Memory B cell (primary cell): ENCODE results near the gene PLXNB2.

Experiments
- ATAC-seq: fragments of 150-1000 bp; cut with Tn5 transposase; 2 replicates; pipeline ENCODE4 v1.10.0; 2021; ENCODE audit warnings: low read depth, mild to moderate bottlenecking, moderate library complexity
- DNase-seq, 2 donors: peaks; one replicate each; pipeline ENCODE4 v3.0.0; 2022; ENCODE audit warnings: low spot score in 2 of 2
- H3K27ac Mint-ChIP-seq: one replicate; pipeline ENCODE4 v1.8.0; 2022; ENCODE audit warnings: mild to moderate bottlenecking, moderate library complexity, mixed read lengths
- H3K27me3 Mint-ChIP-seq: one replicate; pipeline ENCODE4 v1.8.0; 2022; ENCODE audit warnings: mixed read lengths
- H3K36me3 Mint-ChIP-seq: one replicate; pipeline ENCODE4 v1.8.0; 2022; ENCODE audit warnings: mild to moderate bottlenecking, mixed read lengths
- H3K4me1 Mint-ChIP-seq: one replicate; pipeline ENCODE4 v1.8.0; 2022; ENCODE audit warnings: mixed read lengths
- H3K4me3 Mint-ChIP-seq: one replicate; pipeline ENCODE4 v1.8.0; 2022; ENCODE audit warnings: mild to moderate bottlenecking, moderate library complexity, mixed read lengths
- H3K9me3 Mint-ChIP-seq: one replicate; pipeline ENCODE4 v1.8.0; 2022; ENCODE audit warnings: mixed read lengths

Gene PLXNB2

DNA sequence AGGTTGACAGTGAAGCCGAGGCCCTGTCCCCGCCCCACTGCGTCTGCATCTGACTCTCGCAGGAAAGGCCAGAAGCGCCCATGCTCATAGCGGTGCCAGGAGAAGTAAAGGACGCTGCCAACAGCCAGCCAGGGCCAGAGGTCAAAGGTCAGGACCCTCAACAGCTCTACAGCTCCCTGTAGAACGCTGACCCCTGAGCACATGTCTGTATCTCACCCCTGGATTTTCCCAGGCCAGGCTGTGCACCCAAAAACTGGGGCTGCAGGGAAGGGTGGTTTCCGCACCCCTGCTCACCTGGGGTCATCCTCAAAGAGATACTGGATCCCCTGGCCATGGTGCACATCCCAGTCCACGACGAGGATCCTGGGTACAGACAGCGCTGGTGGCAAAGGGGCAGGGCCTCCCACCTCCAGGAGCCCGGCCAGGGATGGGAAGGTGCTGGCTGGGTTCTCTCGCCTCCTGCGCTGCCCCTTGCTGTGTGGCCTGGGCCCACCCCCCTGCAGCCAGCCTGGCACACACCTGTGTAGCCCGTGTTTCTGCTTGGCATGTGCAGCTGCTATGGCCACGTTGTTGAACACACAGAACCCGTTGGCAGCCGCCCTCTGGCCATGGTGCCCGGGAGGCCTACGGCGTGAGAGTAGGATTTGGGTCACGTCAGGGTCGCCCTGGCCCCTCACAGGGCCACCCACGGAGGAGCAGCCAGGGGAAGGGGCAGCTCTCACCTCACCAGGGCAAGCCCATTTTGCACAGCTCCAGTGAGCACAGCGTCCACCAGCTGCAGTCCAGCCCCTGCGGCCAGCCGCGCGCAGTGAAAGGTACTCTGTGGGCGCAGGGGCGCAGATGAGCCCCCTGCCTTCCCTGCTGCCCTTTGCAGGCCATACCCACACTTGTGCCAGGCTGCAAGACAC, 57.9 kb downstream of the PLXNB2 start:
- Mint-ChIP-seq H3K9me3 (no peaks in the 10 kb centered on the region), H3K36me3 (peaks cover 3% of the 10 kb centered on the region), H3K27me3 (no peaks in the 10 kb centered on the region), H3K27ac (peak overlapping the region; percentile 35), H3K4me3 (peak overlapping the region; percentile 80), H3K4me1 (peaks cover 14% of the 10 kb centered on the region)
- ATAC-seq (no peak), DNase-seq (no peak)

DNA sequence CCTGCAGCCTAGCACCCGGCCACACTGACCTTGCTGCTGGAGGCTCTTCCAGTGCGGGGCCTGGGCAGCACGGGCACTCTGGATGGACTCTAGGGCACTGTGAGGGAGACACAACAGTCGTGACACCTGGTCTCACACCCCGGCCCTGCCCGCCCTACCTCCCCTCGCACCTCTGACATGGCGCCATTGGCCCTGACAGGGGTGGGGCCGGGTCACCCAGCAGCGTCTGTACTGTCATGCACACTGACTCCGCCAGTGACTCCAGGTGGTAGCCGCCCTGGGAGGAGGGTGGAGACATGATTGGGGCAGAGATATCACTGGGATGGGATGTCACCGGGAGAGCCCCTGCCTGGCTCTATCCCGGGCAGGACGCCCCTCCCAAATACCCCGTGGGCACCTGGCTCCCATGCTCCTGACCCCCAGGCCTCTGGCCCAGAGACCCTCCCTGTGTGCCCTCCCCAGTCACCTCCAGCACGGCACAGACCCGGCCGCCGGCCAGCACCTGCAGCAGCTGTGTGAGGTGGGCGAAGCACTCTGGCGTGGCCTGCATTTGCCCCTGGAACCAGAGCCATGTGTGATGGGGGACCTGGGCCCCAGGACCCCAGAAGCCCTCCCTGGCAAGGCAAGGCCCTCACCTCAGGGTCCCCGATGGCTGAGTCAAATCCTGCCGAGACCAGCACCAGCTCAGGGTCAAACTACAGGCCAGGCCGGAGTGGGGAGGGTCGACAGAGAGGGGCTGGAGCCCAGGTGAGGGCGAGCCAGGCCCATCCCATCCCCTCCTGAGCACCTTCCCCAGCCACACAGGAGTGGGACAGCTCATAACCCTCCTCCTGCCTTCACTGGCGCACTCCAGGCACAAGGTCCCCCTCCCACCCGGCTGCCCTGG, 59.0 kb downstream of the PLXNB2 start:
- Mint-ChIP-seq H3K4me1 (peaks cover 17% of the 10 kb centered on the region), H3K27me3 (no peaks in the 10 kb centered on the region), H3K9me3 (no peaks in the 10 kb centered on the region), H3K4me3 (peak overlapping the region; percentile 18), H3K36me3 (peaks cover 3% of the 10 kb centered on the region), H3K27ac (peak overlapping the region; percentile 85)
- no peak for DNase-seq
- no peak for ATAC-seq

DNA sequence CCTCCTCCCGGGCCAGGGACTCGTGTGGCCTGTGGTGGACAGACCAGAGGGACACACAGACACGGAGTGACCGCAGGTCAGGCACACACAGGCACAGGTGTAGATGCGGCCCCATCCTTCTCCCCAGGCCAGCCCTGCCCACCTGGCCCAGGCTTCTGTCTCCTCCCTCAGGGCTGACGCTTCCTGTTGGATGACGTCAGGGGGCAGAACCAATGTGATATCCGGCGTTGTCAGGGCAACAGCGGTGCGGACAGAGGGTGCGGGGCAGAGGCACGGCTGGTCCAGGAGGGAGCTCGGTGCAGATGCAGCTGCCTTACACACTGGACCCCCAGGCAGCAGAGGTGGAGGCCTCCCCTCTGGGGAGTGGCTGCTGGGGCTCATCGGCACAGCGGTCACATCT, 59.7 kb downstream of the PLXNB2 start:
- ATAC-seq (peak; percentile 50), DNase-seq (peak; percentile 63 to 71)
- Mint-ChIP-seq H3K9me3 (no peaks in the 10 kb centered on the region), H3K27ac (peak overlapping the region; percentile 85), H3K36me3 (peaks cover 3% of the 10 kb centered on the region), H3K4me1 (peaks cover 19% of the 10 kb centered on the region), H3K27me3 (no peaks in the 10 kb centered on the region), H3K4me3 (peak overlapping the region; percentile 18)

GRCh38 chr22:50246242-50247175, 60.9 kb downstream of the PLXNB2 start:
- DNase-seq: no peak
- Mint-ChIP-seq H3K36me3 (peaks cover 3% of the 10 kb centered on the region), H3K4me3 (peak overlapping the region; percentile 98), H3K4me1 (peaks cover 24% of the 10 kb centered on the region), H3K27me3 (no peaks in the 10 kb centered on the region), H3K27ac (peak overlapping the region; percentile 96), H3K9me3 (no peaks in the 10 kb centered on the region)
- no peak for ATAC-seq

DNA sequence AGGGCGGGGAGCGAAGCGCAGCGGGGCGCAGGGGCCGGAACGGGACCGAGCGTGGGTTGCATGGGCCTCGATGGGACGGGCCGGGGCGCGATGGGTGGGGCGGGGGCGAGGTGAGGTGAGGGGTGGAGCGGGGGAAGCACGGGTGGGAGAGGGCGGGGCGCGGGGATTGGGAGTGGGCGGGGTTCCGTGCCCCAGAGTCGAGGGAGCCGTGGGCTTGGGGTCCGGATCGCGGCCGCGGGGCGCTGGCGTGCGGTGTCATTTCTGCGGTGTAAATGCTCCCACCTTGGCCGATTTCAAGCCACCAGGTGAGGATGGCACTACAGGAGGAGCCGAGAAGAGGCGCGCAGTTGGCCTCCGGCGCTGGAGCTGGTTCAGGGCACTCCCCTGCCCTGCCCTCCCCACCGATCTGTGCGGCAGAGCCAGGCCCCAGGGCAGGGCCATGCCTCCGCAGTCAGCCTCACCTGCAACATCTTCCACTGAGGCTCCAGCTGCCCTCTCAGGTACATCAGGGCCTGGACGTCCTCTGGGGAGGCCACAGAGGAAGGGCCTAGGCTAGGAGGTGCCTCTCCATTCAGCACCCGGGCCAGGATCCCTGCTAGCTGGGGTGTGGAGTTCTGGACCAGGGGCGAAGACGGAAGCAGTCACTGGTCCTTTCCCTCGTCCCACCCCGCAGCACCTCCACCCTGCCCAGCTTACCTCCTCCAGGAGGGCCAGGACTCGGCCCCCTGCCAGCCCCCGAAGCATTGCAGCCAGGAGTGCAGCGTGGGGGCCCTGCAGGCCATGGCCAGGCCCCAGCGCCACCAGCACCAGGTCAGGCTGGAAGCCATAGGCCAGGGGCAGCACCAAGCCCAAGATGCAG, 62.0 kb downstream of the PLXNB2 start:
- Mint-ChIP-seq H3K4me3 (peak overlapping the region; percentile 98), H3K36me3 (peaks cover 4% of the 10 kb centered on the region), H3K4me1 (peaks cover 30% of the 10 kb centered on the region), H3K9me3 (no peaks in the 10 kb centered on the region), H3K27ac (peak overlapping the region; percentile 96), H3K27me3 (no peaks in the 10 kb centered on the region)
- ATAC-seq: peak; percentile 23
- no peak for DNase-seq

DNA sequence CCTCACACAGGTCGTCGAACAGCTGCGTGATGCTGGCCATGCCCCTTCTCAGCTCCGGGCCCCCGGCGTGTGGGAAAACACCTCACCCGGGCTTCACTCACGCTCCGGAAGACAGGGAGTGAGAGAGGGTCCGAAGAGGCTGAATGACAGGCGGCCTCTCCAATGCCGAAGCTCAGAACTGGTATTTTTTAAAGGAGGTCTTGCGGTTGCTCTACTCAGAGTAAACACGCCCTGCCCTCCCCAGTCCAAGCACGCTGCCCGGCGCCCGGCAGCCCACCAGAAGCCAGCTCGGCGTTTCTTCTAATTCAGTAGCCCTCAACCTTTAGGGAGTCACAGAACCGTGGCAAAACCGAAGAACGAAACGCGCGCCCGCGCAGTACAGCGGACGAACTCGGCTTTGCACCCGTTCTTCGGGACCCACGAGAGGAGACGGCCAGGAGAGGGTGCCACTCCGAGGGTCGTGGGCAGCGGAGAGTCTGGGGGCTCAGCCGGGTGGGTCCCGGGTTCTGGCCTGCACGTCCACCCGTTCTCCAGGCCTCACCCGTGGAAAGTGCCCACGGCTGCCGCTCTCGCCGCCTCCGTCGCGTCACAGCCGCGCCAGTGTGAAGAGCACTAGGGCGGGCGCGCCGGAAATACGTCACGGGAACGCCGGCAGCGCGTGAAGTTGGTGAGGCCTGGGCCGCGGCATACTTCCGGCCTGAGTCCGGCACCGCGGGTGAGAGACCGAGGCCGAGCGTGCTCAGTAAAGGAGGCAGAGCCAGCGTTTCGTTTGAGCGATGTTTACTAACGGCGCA, 62.8 kb downstream of the PLXNB2 start, which contains the start of gene TUBGCP6:
TUBGCP6 (minus strand) TSS at position 604 of the 794 bp plus-strand sequence; CDS start at position 40, 564 bp downstream.
- Mint-ChIP-seq H3K4me3 (peak within 1 kb of the TSS; percentile 98), H3K4me1 (peaks cover 30% of the 10 kb centered on the region), H3K27ac (peak within 1 kb of the TSS; percentile 96), H3K27me3 (no peaks in the 10 kb centered on the region), H3K9me3 (no peaks in the 10 kb centered on the region), H3K36me3 (peaks cover 8% of the 10 kb centered on the region)
- ATAC-seq (peak; percentile 74), DNase-seq (peak; percentile 86 to 94)

DNA sequence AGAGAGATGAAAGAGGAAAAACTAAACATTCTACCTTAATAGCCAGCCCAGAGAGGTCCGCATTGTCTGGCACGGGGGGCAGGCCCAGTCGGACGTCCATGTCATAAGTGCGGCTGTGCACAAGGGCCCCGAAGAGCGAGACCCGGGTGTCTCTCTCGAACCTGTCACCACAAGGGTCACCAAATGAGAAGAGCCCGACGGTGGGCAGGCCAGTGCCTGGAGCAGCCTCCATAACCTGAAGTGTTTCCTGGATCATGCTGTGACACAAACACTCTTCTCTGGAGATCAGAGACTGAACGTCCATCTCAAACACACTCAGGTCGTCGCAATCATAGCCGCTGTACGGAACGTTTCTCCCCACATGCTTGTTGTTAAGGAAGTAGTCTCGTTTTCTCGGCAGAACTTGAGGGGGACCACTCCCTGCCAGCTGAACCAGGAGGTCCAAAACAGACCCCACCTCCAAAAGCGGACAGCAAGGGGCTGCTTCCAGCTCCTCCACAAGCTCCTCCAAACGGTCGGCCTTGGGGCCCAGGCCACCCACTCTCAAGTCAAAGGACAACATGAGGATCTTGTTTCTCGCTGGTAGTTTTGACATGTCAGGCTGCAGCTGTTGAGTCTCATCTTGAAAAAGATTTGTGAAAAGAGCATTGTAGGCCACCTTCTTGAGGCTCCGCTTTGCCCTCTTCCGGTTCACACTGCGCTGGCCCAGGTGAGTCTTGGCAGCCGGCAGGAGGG, 63.6 kb downstream of the PLXNB2 start:
- no peak for ATAC-seq
- Mint-ChIP-seq H3K9me3 (no peaks in the 10 kb centered on the region), H3K36me3 (peaks cover 8% of the 10 kb centered on the region), H3K27ac (peak overlapping the region; percentile 96), H3K4me1 (peaks cover 30% of the 10 kb centered on the region), H3K27me3 (no peaks in the 10 kb centered on the region), H3K4me3 (peak overlapping the region; percentile 98)
- DNase-seq: no peak

DNA sequence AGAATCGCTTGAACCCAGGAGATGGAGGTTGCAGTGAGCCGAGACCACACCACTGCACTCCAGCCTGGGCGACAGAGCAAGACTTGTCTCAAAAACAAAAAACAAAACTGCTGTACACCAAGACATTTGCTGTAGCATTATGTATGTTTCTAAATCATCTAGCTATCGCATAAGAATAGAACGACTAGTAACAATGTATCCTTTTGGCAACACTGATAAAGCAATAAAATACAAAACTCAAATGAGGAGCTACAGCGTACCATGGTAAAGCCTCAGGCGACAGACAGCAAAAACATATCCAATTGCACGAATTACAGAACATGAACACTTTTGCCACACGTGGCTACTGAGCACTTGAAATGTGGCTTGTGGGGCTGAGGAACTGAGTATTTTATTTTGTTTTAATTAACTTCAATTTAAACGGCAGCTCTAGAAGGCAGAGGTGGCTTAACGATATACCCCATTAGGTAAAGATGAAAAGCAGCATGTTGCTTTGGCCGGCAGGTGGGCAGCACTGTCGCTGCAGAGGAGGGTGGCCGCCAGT, 65.0 kb downstream of the PLXNB2 start:
- Mint-ChIP-seq H3K4me1 (peaks cover 29% of the 10 kb centered on the region), H3K36me3 (peaks cover 11% of the 10 kb centered on the region), H3K27ac (peak overlapping the region; percentile 45), H3K27me3 (no peaks in the 10 kb centered on the region), H3K9me3 (no peaks in the 10 kb centered on the region), H3K4me3 (peak overlapping the region; percentile 98)
- no peak for ATAC-seq
- no peak for DNase-seq

- Mint-ChIP-seq H3K36me3 (peaks cover 23% of the 10 kb centered on the region), H3K4me3 (no peak overlapping the region), H3K4me1 (peaks cover 42% of the 10 kb centered on the region), H3K27ac (no peak overlapping the region), H3K27me3 (no peaks in the 10 kb centered on the region), H3K9me3 (no peaks in the 10 kb centered on the region)
- DNase-seq (no peak), ATAC-seq (no peak)
Observed at GRCh38 chr22:50238755-50239154, 68.7 kb downstream of the PLXNB2 start.

- ATAC-seq (peak; percentile 29), DNase-seq (no peak)
- Mint-ChIP-seq H3K4me3 (no peak overlapping the region), H3K9me3 (no peaks in the 10 kb centered on the region), H3K27ac (no peak overlapping the region), H3K36me3 (peaks cover 29% of the 10 kb centered on the region), H3K27me3 (no peaks in the 10 kb centered on the region), H3K4me1 (peaks cover 32% of the 10 kb centered on the region)
Observed at GRCh38 chr22:50236731-50237409, 70.6 kb downstream of the PLXNB2 start.

- no peak overlapping the region for H3K4me3 Mint-ChIP-seq
- no peaks in the 10 kb centered on the region for H3K9me3 Mint-ChIP-seq
- peaks cover 30% of the 10 kb centered on the region for H3K4me1 Mint-ChIP-seq
- no peak overlapping the region for H3K27ac Mint-ChIP-seq
- DNase-seq (no peak), ATAC-seq (no peak)
- H3K27me3 Mint-ChIP-seq: no peaks in the 10 kb centered on the region
- H3K36me3 Mint-ChIP-seq: peaks cover 34% of the 10 kb centered on the region
Observed at GRCh38 chr22:50233223-50233622, 74.2 kb downstream of the PLXNB2 start.
